Activated gamma-delta T cell treated with anti-CD3 and anti-CD28 coated beads, Interleukin-2, amount 50 U/mL, for 16 hours (primary cell): Measurements from ENCODE around the gene CYSTM1.
"Not testable (repeated sequence)": the region's sequence is repeated elsewhere in the genome, so short reads cannot be mapped to it uniquely, and the experiment has no call there.

ENCODE experiments used
- DNase-seq: peaks from one replicate; pipeline ENCODE4 v3.0.0-alpha.2; 2020; ENCODE audit warnings: low read depth

Gene CYSTM1

GRCh38 chr5:140150201-140150600 is 24.8 kb upstream of the CYSTM1 start:
- DNase-seq: no peak

GRCh38 chr5:140151144-140152021 is 23.6 kb upstream of the CYSTM1 start:
- no peak for DNase-seq

- DNase-seq: no peak
Observed at GRCh38 chr5:140152022-140152999, 22.7 kb upstream of the CYSTM1 start.

GRCh38 chr5:140153255-140153654 is 21.7 kb upstream of the CYSTM1 start:
- DNase-seq: no peak

GRCh38 chr5:140153905-140154304 is 21.1 kb upstream of the CYSTM1 start:
- DNase-seq: no peak

GRCh38 chr5:140154710-140155381 is 20.1 kb upstream of the CYSTM1 start:
- not testable (repeated sequence) for DNase-seq

GRCh38 chr5:140157032-140157781 is 17.8 kb upstream of the CYSTM1 start:
- peak; percentile 72 for DNase-seq

- DNase-seq: no peak
Observed at GRCh38 chr5:140159014-140159927, 15.7 kb upstream of the CYSTM1 start.

GRCh38 chr5:140162275-140162674 is 12.7 kb upstream of the CYSTM1 start:
- DNase-seq: no peak

GRCh38 chr5:140162781-140163180 is 12.2 kb upstream of the CYSTM1 start:
- no peak for DNase-seq

GRCh38 chr5:140165101-140165922 is 9.7 kb upstream of the CYSTM1 start:
- DNase-seq: no peak

- no peak for DNase-seq
Observed at GRCh38 chr5:140165923-140166270, 9.1 kb upstream of the CYSTM1 start.

- DNase-seq: no peak
Observed at GRCh38 chr5:140166911-140167310, 8.1 kb upstream of the CYSTM1 start.

- DNase-seq: no peak
Observed at GRCh38 chr5:140168371-140168770, 6.6 kb upstream of the CYSTM1 start.

- DNase-seq: no peak
Observed at GRCh38 chr5:140169410-140169809, 5.6 kb upstream of the CYSTM1 start.

GRCh38 chr5:140172483-140172882 is 2.5 kb upstream of the CYSTM1 start:
- no peak for DNase-seq

- no peak for DNase-seq
Observed at GRCh38 chr5:140174014-140174413, 974 bp upstream of the CYSTM1 start.

- DNase-seq: peak; percentile 40
Observed at GRCh38 chr5:140175367-140176030, 511 bp downstream of the CYSTM1 start.

- DNase-seq: no peak
Observed at GRCh38 chr5:140176031-140176387, 1.0 kb downstream of the CYSTM1 start.
